ENCODE measurements around the gene STK39.

The STK39 gene

DNA sequence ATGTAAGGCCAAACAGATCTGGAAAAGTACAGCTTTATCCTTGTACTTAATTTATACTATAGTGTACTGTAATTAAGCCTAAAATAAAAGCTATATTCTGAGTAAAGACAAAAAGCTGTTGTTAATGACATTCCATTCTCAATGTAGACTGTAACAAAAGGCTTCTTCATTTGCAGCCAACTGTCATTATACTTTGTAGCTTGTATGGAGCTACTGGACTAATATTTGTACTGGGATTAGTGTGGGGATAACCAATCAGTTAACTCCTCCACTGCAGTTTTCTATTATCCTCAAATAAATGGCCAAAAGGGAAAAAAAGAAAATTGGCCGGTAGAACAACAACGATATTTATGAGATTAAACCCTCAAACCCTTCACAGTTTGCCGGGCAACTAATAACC lies 66.5 kb downstream of the STK39 start:
- DNase-seq = no peak

DNA sequence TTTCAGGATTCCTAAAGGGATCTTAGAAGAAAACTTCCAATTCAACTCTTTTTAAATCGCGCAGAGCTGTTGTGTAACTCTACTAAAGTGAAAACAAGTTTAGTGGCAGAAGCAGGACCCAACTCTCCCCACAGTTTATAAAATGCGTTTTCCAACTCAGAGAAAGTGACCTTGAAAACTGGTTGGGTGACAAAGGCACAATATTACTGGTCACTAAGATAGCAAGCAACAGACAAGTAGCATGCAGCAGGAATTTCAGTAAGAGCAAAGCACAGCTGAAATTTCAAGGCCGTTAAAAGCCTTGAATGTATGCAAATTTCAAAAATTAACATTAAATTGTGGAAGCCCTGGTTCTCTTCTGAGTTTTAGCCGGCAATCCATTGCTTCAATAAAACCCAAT lies 66.9 kb downstream of the STK39 start:
- no peak for DNase-seq

DNA sequence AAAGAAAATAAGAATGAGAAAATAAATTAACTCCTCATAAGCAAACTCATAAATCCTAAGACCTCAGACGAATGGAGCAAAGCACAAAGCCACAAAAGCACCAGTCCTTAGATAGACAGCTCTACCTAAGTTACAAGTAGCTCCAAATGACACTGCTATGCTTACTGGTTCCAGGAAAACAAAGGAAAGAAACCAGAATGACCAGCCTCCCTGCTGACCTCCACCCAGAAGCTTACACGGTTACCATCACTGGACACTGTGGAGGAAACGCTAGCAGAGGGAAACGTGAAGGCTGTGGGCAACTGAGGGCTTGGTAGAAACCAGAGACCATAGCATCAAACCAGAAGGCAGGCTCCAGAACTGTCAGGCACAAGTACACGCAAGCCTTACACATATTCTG lies 67.8 kb downstream of the STK39 start:
- no peak for DNase-seq

DNA sequence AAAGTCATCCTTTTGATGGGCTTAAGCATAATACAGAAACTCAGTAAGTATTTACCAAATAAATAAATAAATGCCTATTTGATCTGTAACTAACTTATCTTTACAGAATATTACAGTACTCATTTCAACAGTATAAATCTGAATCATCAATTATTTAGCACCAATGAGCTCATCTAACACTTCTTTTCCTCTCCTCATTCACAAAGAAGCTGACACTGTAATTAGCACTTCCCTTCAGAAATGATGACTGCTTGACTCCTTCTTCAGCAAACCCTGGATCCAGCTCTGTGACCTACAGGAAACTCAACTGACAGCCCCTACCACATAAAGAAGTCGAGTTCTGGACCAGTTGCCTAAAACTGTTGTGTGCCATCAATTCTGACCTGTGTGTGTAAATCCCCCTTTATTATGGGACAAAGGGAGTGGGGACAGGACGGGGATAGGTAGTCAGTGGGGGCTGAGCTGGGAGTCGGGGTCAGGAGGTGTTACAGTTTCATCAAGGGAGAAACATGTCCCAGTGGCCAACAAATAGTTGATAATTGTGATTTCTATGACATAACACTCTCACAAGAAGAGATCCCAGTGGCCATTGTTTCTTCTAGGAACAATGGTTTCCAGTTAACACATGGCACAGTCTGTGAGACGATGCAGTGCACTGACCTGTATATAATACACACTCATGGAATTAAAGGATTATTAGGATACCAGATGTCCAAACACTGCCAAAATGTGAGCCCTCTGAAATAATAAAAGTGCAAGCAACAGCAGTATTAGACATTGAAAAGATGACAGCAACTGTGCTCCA lies 68.7 kb downstream of the STK39 start:
- DNase-seq = no peak

DNA sequence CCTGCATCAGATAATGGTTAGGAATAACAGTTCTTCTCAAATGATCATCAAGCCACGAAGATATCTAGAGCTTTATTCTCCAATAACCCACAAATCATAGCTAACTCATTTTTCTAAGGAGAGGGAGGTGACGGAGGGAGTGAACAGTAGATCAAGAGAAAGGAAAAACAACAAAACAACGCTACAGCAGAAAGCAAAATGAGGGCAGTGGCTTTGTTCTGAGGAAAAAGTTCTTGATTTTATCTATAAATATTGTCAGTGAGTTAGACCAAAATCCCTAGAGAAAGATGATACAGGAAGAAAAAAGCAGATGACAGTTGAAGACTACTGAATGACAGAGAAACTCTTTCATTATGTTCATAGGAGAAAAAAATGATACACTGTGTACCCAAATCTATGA lies 71.0 kb downstream of the STK39 start:
- DNase-seq = no peak

DNA sequence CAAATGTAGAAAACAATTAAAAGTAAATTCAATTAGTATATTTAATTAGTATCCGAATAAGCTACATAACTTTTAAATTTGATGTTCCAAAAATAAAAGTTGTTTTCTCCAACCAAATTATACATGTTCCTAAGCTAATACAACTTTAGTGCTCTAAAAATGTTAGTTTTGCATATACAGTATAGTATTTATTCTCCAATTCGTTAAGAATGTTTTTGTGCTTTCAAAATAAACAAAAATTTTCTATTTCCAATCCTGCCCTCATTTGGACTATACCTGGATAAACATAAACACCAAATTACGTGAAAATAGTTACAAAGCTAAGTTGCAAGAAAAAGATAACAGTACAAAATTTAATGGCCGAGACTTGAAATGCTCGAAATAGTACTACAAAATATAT lies 71.9 kb downstream of the STK39 start:
- no peak for DNase-seq

DNA sequence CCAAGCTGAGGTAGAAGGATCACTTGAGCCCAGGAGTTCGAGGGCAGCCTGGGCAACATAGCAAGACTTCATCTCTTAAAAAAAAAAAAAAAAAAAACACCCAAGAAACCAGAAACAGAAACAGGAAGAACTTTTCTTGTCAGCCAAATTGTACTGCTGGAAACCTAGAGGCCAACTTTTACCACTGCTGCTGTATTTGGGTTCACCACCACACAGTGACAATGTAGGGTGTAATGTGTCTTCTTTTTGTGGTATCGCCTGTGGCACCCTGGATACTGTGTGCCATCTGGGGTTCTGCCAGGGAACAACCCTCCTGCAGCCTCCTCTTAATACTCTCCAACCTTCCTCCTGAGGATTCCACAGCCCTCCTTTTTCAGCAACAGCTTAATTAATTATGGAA lies 72.6 kb downstream of the STK39 start:
- no peak for DNase-seq

DNA sequence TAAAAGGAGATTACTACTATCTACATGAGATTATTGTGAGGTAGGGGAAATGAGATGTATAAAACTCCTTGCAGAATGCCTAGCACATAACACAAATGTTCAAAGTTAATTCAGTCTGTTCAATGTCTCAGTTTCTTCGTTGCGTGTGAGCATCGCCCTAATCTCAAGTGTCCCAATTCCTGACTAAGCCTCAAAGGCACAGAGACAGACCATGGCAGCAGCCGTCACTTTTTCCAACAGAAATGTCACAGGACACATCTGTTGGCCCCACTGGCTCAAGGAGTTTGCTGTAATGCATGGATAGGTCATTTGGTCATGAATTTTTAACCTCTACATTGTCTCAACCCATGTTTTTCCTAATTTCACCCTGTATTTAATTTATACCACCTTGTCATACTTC lies 75.3 kb downstream of the STK39 start:
- no peak for DNase-seq

DNA sequence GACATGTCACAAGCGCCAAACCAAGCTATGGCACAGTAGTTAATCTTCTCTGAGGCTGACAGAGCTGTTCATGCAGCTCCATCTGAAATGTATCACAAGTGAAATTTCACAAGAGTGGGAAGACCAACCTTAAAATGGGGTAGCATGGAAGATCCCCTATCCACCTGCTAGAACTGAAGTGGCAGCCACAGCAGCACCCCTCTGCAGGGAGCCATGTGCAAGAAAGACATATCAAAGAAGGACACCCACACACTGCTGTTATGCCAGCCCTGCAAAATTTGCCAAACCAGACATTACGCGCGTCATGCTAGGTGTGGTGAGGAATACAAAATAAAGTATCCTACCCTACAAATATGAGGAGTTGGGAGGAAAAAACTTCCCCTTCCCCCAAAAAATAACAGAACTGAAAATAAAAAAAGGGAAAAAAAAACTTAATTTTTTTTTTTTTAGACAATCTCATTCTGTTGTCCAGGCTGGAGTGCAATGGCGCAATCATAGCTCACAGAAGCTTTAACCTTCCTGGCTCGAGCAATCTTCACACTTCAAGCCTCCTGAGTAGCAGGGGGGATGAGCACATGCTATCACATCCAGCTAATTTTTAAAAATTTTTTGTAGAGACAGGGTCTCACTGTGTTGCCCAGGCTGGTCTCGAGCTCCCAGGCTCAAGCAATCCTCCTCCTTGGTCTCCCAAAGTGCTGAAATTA lies 76.2 kb downstream of the STK39 start:
- DNase-seq = no peak

DNA sequence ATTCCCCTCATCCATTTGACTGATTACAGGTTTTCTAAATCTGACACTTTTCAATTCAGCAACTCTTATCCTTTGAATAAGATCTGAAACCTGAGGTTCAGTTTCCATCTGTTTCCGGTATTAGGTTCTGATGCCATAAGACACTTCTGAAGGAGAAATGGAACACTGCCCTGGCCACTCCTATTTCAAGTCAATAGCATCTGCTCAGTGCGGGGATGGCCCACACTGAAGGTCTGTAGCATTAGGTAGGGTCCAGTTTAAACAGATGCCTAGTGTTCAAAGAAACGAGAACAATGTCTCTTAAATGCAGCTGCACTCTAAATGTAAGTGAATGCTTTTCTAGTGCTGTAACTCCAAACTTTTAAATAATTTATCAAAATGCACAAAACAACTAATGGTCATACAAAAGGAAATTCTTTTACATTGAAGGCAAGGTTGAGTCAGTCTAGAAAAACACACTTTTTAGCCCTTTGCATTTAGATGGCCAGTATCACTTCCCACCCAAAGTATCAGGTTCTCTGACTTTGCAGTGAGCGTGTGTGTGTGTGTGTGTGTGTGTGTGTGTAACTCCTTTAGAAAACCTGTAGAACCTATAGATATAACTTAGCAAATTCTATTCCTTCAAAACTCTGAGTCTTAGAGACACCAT lies 78.2 kb downstream of the STK39 start:
- DNase-seq = no peak

DNA sequence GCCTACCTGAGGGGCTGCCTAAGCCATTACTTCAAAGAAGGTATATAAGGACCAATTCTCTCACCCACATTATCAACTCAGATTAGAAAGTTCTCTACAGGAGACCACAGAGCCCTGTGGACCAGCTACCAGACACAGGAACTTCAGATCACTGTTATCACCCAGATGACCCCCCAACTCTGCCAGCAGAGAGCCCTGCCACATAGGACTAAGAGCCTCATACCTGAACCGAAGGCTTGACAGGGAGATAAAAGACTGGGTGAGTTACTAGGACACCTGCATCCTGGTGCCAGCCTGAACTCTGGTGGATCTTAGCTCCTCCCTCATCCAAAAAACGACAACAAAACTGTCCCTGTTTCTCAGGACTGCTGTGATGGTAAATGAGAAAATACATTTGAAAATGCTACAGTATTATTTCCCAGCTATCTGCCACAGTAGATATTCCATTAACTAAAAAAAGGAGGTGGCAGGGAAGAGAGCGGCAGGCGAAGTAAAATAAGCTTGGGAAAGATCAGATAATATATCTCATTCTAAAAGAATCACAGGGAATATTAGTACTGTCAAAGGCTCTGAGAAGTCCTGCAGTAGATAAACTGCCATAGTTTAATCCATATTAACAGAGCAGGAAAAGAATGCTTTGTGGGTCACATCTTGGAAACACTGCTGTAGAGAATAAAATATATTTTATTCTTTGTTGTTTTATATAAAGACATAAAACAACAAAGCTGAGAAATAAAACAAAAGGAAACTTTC lies 79.7 kb downstream of the STK39 start:
- DNase-seq = no peak

DNA sequence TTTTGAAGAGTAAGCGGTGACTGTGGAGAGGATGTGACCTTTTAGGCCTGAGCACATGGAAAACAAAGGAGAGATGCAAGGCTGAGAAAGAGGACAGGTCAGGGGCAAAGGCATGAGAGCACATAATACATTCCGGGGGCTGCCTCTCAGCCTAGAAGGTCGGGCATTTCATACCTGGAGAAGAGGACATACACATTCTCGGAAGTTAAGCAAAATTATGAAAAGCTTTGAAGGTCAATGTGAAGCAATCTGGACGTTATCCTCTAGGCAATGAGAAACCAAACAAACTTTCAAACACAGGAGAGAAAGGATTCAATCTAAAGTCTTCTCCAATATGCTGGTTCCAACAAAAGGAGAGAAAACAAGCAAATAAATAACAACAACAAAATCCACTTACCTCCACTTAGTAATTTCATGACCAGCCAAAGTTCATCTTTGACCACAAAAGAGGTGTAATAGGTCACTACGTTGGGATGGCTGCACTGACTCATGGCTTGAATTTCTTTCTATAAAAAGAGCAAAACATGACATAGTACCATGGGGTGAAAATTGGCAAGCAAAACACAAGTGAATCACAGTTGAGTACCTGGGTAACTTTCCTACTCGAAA lies 80.4 kb downstream of the STK39 start:
- no peak for DNase-seq

DNA sequence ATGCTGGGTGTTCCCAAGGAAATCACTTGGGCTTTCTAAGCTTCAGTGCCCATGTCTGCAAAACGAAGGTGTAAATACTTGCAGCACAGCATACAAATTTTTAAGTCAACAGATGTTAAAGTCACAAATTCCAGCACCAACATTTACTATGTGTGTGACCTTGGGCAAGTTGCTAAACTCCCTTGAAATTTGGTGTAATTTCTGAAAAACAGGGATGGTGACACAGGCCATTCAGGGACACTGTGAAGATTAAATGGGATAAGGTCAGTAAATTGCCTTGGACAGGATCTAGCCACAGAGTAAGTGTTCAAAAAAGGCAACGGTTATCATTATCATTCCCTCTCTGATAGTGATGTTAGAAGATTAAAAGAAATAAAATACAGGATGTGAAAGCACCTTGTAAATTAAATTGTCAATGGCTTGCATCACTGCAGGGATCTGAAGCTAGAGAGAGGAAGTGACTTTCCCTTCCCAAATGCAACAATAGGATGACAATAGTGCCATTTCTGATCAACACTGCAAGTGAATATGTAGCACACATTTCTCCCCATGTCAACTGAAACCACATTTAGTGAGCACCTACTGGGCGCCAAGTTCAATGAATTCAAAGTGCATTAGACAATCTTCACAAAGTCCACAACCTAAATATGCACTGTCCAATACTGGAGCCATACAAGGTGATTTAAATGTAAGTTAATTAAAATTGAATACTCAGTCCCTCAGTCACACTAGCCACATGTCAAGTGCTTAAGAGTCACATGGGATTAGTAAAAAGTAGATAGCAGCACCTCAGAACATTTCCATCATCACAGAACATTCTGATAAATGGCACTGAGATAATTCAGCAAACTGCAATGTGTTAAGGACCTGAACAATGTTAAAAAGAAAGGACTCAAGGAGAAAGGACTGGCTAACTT lies 81.2 kb downstream of the STK39 start:
- no peak for DNase-seq

DNA sequence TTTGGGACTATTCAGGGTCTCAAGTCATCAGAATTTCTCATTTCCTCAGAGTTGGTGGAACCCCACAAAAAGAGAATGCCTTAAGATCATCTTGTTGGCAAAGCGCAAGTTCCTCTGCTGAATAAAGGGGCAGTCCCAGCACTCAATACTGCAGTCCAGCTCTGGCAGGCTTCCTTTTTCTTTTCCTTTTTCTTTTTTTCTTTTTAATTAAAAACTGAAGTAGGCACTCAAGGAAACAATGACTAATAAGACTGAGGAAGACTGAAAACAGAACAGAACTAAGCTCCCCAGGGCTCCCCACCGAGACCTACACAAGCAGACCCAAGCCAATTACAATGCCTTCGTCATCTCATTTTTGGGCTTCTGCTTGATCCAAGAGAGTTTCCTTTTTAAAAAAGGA lies 82.0 kb downstream of the STK39 start:
- DNase-seq = no peak

DNA sequence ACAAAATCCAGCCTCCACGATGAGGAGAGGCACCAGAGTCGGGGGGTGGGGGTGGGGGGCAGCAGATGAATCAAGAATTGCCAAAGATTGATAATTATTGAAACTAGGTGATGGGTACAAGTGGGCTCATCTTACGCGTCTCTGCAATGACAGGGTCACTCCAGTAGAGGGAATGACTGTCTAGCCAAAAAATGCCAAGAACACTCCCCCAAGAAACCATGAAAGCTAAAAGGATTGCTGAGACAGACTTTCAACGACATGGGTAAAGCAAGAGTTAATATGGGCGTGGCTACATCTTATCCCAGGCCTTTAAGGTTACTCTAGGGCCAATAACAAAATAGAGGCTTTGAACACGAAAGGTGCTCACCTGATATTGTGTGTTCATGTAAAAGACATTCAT lies 86.5 kb downstream of the STK39 start:
- no peak for DNase-seq

DNA sequence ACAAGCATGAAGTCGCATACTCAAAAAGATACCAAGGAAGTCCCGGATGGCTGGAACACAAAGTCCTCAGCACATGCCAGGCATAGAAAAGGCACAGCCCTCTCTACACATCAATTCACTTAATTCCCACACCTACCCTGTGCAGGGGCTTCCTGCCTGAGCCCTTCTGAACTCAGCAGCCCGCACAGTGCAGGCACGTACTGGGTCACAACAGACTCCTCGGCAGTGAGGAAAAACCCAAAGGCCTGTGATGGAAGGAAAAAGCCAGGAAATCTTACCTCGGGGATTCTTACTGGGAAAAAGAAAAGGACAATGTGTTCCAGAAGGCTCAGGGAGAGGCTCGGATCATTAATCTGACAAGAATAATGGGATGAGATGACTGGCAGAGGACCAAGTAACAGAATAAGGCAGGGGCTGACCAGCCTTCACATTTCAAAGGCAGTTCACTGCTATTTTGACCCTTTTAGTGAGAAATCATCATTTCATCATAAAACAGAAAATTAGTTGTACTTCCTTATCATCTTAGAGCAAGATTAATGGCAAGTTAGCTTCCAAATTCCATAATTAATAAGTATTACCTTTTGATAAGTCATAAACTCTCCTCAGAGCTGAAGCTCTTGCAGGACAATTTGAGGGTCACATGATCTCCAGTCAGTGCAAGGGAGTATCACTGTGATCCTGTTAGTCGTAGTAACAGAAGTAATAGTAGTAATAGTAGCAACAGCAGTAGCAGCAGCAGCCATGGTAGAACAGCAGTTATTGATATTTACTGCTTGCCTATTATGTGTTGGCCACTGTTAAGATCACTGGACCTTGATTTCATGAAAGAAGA lies 87.4 kb downstream of the STK39 start:
- no peak for DNase-seq

DNA sequence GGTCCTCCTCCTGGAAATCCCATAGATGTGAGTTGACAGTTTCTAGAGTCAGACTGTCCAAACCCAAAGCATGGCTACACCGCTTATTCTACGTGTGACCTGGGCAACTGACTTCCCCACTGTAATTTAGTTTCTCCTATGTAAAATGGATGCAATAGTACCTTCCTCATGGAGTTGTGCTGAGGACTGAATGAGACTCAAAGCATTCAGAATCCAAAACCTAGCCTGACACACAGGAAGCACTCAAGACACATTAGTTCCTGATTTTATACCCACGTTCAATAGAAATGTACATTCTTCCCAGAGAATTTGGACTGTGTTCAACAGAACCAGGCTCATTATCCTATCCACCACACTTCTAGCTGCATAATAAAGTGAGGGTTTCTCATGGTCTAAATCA lies 88.8 kb downstream of the STK39 start:
- DNase-seq = no peak

DNA sequence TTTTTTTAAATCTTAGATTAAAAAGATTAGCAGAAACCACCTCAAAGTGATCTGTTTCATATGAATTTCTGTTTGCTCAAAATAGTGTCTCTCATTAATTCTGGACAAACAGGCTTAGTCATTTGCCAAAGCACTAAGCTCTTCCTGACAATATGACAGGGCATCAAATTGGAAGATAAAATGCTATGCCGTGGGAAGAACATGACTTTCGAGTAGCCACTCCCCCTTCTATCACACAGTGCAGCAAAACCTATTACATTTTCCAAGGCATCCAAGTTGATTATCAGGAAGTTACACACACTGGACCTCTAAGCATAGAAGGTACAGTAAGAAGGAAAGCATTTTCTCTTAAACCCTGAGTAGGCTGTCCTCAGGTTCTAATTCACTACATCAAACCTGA lies 89.5 kb downstream of the STK39 start:
- no peak for DNase-seq

DNA sequence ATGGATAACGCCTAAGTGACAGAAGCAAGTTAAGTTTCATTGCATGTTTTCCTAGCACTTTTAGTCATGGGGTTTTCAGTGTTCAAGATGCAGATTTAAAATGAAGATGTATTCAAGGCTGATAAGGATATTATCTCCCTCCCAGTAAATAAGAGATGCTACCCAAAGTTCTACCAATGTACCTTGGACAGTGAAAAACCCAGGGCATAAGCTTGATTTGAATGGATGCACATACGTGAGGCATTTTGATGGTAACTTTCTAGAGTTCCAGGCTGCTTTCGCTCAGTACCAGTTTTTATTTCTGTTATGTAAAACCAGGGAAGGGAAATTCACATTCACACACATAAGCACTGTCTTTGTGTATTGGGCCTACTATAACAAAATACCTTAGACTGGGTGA lies 90.3 kb downstream of the STK39 start:
- DNase-seq = no peak

DNA sequence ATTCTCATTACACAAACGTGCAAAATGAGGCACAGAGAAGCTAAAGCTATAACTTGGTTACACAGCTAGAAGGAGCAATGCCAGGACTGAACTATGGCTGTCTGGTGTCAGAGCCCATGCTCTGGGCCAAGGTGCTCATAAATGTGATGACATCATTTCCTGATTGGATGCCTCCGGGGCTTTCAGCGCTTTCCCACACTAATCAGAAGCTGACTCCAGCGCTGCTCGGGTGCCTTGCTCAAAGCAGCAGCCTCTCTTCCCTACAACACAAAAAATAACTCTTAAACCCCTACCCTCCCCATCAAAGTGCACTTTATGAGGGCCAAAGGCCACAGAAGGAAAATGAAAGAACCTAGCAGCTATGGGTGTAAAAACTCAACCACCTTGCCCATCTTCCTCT lies 90.7 kb downstream of the STK39 start:
- DNase-seq = peak; percentile 51

DNA sequence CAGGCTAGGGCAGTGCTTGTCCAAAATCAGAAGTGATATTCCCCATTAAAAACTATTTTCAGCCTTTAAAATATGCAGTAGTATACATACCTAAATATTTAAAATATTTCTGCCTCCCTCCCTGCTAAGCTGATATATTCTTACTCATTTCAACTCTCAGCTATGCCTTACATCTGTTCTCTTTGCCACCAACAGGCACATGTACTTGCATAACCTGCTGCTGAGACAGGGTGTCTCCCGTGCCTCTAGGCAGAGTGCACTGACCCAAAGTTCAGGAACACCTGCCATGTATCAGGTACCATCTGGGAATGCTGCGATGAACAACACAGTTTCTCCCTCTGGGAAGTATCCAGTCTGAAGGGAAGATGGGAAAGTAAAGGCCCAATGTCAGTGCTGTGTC lies 91.7 kb downstream of the STK39 start:
- DNase-seq = no peak

Measured in right forelimb (tissue), 1 donor.